Activated naive CD8-positive, alpha-beta T cell treated with anti-CD3 and anti-CD28 coated beads, Interleukin-2, amount 50 U/mL, for 24 hours (primary cell): ENCODE measurements around the gene HIF1A.
A peak's percentile ranks its signal among the peaks of the same experiment; 100 is the strongest.
"Not testable (repeated sequence)": the region's sequence is repeated elsewhere in the genome, so short reads cannot be mapped to it uniquely, and the experiment has no call there.

Experiments used
- ATAC-seq: fragments of 150-1000 bp; cut with Tn5 transposase; one replicate; pipeline ENCODE4 v1.10.0; 2021
- DNase-seq: peaks from one replicate; pipeline ENCODE4 v3.0.0; 2021
- H3K27ac Mint-ChIP-seq: one replicate; pipeline ENCODE4 v1.8.0; 2021; ENCODE audit warnings: mild to moderate bottlenecking, mixed read lengths
- H3K27me3 Mint-ChIP-seq: one replicate; pipeline ENCODE4 v1.8.0; 2021; ENCODE audit warnings: mixed read lengths
- H3K36me3 Mint-ChIP-seq: one replicate; pipeline ENCODE4 v1.8.0; 2021; ENCODE audit warnings: low read depth, mixed read lengths
- H3K4me1 Mint-ChIP-seq: one replicate; pipeline ENCODE4 v1.8.0; 2021; ENCODE audit warnings: mixed read lengths
- H3K4me3 Mint-ChIP-seq: one replicate; pipeline ENCODE4 v1.8.0; 2021; ENCODE audit warnings: mild to moderate bottlenecking, moderate library complexity, mixed read lengths
- H3K9me3 Mint-ChIP-seq: one replicate; pipeline ENCODE4 v1.8.0; 2021; ENCODE audit warnings: mixed read lengths

The HIF1A gene

GRCh38 chr14:61694039-61694438, 1.3 kb upstream of the HIF1A start:
- no peaks in the 10 kb centered on the region for H3K9me3 Mint-ChIP-seq
- peak overlapping the region; percentile 95 for H3K27ac Mint-ChIP-seq
- H3K4me3 Mint-ChIP-seq, result peak overlapping the region; percentile 99
- no peak for DNase-seq
- ATAC-seq, result no peak
- H3K27me3 Mint-ChIP-seq, result peaks cover 3% of the 10 kb centered on the region
- peaks cover 34% of the 10 kb centered on the region for H3K36me3 Mint-ChIP-seq
- peaks cover 47% of the 10 kb centered on the region for H3K4me1 Mint-ChIP-seq

GRCh38 chr14:61695695-61696527, 598 bp downstream of the HIF1A start:
- Mint-ChIP-seq H3K4me1 (peaks cover 57% of the 10 kb centered on the region), H3K27ac (peak overlapping the region; percentile 95), H3K36me3 (peaks cover 49% of the 10 kb centered on the region), H3K9me3 (no peaks in the 10 kb centered on the region), H3K27me3 (peaks cover 3% of the 10 kb centered on the region), H3K4me3 (peak overlapping the region; percentile 99)
- ATAC-seq, result peak; percentile 5
- peak; percentile 66 for DNase-seq

- peaks cover 3% of the 10 kb centered on the region for H3K27me3 Mint-ChIP-seq
- peaks cover 56% of the 10 kb centered on the region for H3K4me1 Mint-ChIP-seq
- H3K9me3 Mint-ChIP-seq, result no peaks in the 10 kb centered on the region
- DNase-seq (no peak), ATAC-seq (no peak)
- H3K4me3 Mint-ChIP-seq, result peak overlapping the region; percentile 99
- peaks cover 50% of the 10 kb centered on the region for H3K36me3 Mint-ChIP-seq
- peak overlapping the region; percentile 95 for H3K27ac Mint-ChIP-seq
These were observed 1.5 kb downstream of the HIF1A start for GRCh38 chr14:61696753-61697318.

- H3K4me3 Mint-ChIP-seq, result peak overlapping the region; percentile 99
- peaks cover 64% of the 10 kb centered on the region for H3K4me1 Mint-ChIP-seq
- H3K9me3 Mint-ChIP-seq, result no peaks in the 10 kb centered on the region
- H3K36me3 Mint-ChIP-seq, result peaks cover 51% of the 10 kb centered on the region
- peaks cover 3% of the 10 kb centered on the region for H3K27me3 Mint-ChIP-seq
- peak overlapping the region; percentile 95 for H3K27ac Mint-ChIP-seq
- DNase-seq (no peak), ATAC-seq (no peak)
These were observed 3.1 kb downstream of the HIF1A start for GRCh38 chr14:61698206-61698980.

GRCh38 chr14:61699027-61699426, 3.7 kb downstream of the HIF1A start:
- Mint-ChIP-seq H3K4me3 (peak overlapping the region; percentile 99), H3K36me3 (peaks cover 51% of the 10 kb centered on the region), H3K4me1 (peaks cover 68% of the 10 kb centered on the region), H3K27me3 (peaks cover 3% of the 10 kb centered on the region), H3K9me3 (no peaks in the 10 kb centered on the region), H3K27ac (peak overlapping the region; percentile 95)
- ATAC-seq, result no peak
- no peak for DNase-seq

- H3K4me1 Mint-ChIP-seq, result peaks cover 69% of the 10 kb centered on the region
- peak overlapping the region; percentile 99 for H3K4me3 Mint-ChIP-seq
- H3K36me3 Mint-ChIP-seq, result peaks cover 57% of the 10 kb centered on the region
- H3K27ac Mint-ChIP-seq, result peak overlapping the region; percentile 95
- no peak for ATAC-seq
- H3K9me3 Mint-ChIP-seq, result no peaks in the 10 kb centered on the region
- DNase-seq, result no peak
- H3K27me3 Mint-ChIP-seq, result no peaks in the 10 kb centered on the region
These were observed 5.0 kb downstream of the HIF1A start for GRCh38 chr14:61700104-61700886.

GRCh38 chr14:61701946-61702345, 6.6 kb downstream of the HIF1A start:
- no peak for ATAC-seq
- H3K4me1 Mint-ChIP-seq, result peaks cover 86% of the 10 kb centered on the region
- H3K27me3 Mint-ChIP-seq, result no peaks in the 10 kb centered on the region
- no peak overlapping the region for H3K27ac Mint-ChIP-seq
- H3K9me3 Mint-ChIP-seq, result peaks cover 3% of the 10 kb centered on the region
- no peak for DNase-seq
- peak overlapping the region; percentile 99 for H3K4me3 Mint-ChIP-seq
- H3K36me3 Mint-ChIP-seq, result peaks cover 58% of the 10 kb centered on the region

- Mint-ChIP-seq H3K27me3 (no peaks in the 10 kb centered on the region), H3K9me3 (peaks cover 4% of the 10 kb centered on the region), H3K36me3 (peaks cover 45% of the 10 kb centered on the region), H3K27ac (peak overlapping the region; percentile 54), H3K4me1 (peaks cover 86% of the 10 kb centered on the region), H3K4me3 (peak overlapping the region; percentile 46)
- ATAC-seq (peak; percentile 58), DNase-seq (no peak)
These were observed 8.2 kb downstream of the HIF1A start for GRCh38 chr14:61703342-61704129.

- H3K4me1 Mint-ChIP-seq, result peaks cover 89% of the 10 kb centered on the region
- H3K27ac Mint-ChIP-seq, result no peak overlapping the region
- no peak overlapping the region for H3K4me3 Mint-ChIP-seq
- no peaks in the 10 kb centered on the region for H3K27me3 Mint-ChIP-seq
- H3K36me3 Mint-ChIP-seq, result peaks cover 40% of the 10 kb centered on the region
- peaks cover 4% of the 10 kb centered on the region for H3K9me3 Mint-ChIP-seq
- DNase-seq (no peak), ATAC-seq (no peak)
These were observed 9.2 kb downstream of the HIF1A start for GRCh38 chr14:61704554-61704953.

GRCh38 chr14:61705017-61705416, 9.7 kb downstream of the HIF1A start:
- H3K27ac Mint-ChIP-seq, result no peak overlapping the region

GRCh38 chr14:61706096-61706690, 10.9 kb downstream of the HIF1A start:
- Mint-ChIP-seq H3K4me1 (peaks cover 90% of the 10 kb centered on the region), H3K36me3 (peaks cover 30% of the 10 kb centered on the region), H3K4me3 (no peak overlapping the region), H3K9me3 (peaks cover 4% of the 10 kb centered on the region), H3K27ac (peak overlapping the region; percentile 62), H3K27me3 (no peaks in the 10 kb centered on the region)
- DNase-seq (no peak), ATAC-seq (no peak)

More at GRCh38 chr14:61705017-61705416, 9.7 kb downstream of the HIF1A start:
- no peak for DNase-seq
- Mint-ChIP-seq H3K4me3 (no peak overlapping the region), H3K9me3 (peaks cover 4% of the 10 kb centered on the region), H3K36me3 (peaks cover 37% of the 10 kb centered on the region), H3K4me1 (peaks cover 89% of the 10 kb centered on the region), H3K27me3 (no peaks in the 10 kb centered on the region)
- no peak for ATAC-seq

- not testable (repeated sequence) for H3K9me3 Mint-ChIP-seq, ATAC-seq, DNase-seq, H3K4me3 Mint-ChIP-seq, H3K27me3 Mint-ChIP-seq, H3K27ac Mint-ChIP-seq
- Mint-ChIP-seq H3K4me1 (peaks cover 91% of the 10 kb centered on the region), H3K36me3 (peaks cover 30% of the 10 kb centered on the region)
These were observed 12.5 kb downstream of the HIF1A start for GRCh38 chr14:61707774-61708173.

GRCh38 chr14:61708693-61709092, 13.4 kb downstream of the HIF1A start:
- not testable (repeated sequence) for H3K9me3 Mint-ChIP-seq, ATAC-seq, H3K27me3 Mint-ChIP-seq, DNase-seq
- Mint-ChIP-seq H3K27ac (peak overlapping the region; percentile 35), H3K36me3 (peaks cover 30% of the 10 kb centered on the region), H3K4me1 (peaks cover 91% of the 10 kb centered on the region), H3K4me3 (peak overlapping the region; percentile 7)
